GM12891 (cell line): ENCODE data around the gene IQCN.

Source experiments
- POLR2A ChIP-seq: IDR thresholded peaks from 2 replicates; pipeline ENCODE4 v1.6.1; 2011; ENCODE audit warnings: low read depth, low read length, control low read depth
- POLR2AphosphoS5 ChIP-seq: IDR thresholded peaks from 2 replicates; pipeline ENCODE4 v1.6.1; 2011; ENCODE audit warnings: low read depth, low read length, control low read depth
- TAF1 ChIP-seq: IDR thresholded peaks from 2 replicates; pipeline ENCODE4 v1.6.1; 2011; ENCODE audit warnings: low read depth, low read length, control low read depth

- no peak for TF ChIP-seq POLR2A
- no peak for TF ChIP-seq POLR2AphosphoS5
- TF ChIP-seq TAF1 = no peak
Observed at GRCh38 chr19:18317961-18318800, 43.9 kb upstream of the IQCN start.
